ENCODE data around the gene SYT12. TPM values are rescaled to one million over a fixed set of nuclear protein-coding genes. Genes with fewer than 3 reads are reported as not detected.

Gene SYT12
- total RNA-seq, 1 experiment from 2014 or later = 4.3 TPM

DNA sequence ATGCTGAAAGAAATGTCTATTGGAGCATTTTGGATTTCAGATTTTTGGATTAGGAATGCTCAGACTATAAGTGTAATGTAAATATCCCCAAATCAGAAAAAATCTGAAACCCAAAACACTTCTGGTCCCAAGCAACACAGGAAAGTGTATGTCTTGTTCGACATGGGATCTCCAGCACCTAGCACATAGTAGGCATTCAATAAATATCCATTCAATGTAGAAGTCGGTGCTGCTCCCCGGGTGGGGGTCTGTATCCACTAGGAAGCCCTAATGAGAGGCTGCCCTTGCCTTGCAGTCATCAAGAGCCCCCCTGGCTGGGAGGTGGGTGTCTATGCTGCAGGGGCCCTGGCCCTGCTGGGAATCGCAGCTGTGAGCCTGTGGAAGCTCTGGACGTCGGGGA lies 11.4 kb downstream of the SYT12 start:
- TF ChIP-seq, protein P1, sequence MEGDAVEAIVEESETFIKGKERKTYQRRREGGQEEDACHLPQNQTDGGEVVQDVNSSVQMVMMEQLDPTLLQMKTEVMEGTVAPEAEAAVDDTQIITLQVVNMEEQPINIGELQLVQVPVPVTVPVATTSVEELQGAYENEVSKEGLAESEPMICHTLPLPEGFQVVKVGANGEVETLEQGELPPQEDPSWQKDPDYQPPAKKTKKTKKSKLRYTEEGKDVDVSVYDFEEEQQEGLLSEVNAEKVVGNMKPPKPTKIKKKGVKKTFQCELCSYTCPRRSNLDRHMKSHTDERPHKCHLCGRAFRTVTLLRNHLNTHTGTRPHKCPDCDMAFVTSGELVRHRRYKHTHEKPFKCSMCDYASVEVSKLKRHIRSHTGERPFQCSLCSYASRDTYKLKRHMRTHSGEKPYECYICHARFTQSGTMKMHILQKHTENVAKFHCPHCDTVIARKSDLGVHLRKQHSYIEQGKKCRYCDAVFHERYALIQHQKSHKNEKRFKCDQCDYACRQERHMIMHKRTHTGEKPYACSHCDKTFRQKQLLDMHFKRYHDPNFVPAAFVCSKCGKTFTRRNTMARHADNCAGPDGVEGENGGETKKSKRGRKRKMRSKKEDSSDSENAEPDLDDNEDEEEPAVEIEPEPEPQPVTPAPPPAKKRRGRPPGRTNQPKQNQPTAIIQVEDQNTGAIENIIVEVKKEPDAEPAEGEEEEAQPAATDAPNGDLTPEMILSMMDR (IDR thresholded peaks at IDR 0.05 in 2 of 3, conservative IDR thresholded peaks at IDR 0.05 in 1 of 3; ENCODE audit: borderline replicate concordance in 1 of 3, insufficient read depth in 1 of 3, low read depth in 2 of 3, low read length in 2 of 3) = no peak
- TF ChIP-seq CEBPB (IDR thresholded peaks at IDR 0.05; ENCODE audit: low read depth) = no peak
- TF ChIP-seq, protein P2, sequence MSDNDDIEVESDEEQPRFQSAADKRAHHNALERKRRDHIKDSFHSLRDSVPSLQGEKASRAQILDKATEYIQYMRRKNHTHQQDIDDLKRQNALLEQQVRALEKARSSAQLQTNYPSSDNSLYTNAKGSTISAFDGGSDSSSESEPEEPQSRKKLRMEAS (IDR thresholded peaks at IDR 0.05) = no peak
- TF ChIP-seq, protein P3, sequence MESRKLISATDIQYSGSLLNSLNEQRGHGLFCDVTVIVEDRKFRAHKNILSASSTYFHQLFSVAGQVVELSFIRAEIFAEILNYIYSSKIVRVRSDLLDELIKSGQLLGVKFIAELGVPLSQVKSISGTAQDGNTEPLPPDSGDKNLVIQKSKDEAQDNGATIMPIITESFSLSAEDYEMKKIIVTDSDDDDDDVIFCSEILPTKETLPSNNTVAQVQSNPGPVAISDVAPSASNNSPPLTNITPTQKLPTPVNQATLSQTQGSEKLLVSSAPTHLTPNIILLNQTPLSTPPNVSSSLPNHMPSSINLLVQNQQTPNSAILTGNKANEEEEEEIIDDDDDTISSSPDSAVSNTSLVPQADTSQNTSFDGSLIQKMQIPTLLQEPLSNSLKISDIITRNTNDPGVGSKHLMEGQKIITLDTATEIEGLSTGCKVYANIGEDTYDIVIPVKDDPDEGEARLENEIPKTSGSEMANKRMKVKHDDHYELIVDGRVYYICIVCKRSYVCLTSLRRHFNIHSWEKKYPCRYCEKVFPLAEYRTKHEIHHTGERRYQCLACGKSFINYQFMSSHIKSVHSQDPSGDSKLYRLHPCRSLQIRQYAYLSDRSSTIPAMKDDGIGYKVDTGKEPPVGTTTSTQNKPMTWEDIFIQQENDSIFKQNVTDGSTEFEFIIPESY (IDR thresholded peaks at IDR 0.05; ENCODE audit: extremely low read depth, insufficient replicate concordance, low read length) = no peak
- TF ChIP-seq, protein P4, sequence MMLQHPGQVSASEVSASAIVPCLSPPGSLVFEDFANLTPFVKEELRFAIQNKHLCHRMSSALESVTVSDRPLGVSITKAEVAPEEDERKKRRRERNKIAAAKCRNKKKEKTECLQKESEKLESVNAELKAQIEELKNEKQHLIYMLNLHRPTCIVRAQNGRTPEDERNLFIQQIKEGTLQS (IDR thresholded peaks at IDR 0.05) = no peak
- ChIA-PET RAD21 (ENCODE audit: low non-redundant PET in 1 of 2, low total read pairs in 2 of 2, uncharacterized antibody in 2 of 2, unreplicated experiment in 2 of 2) (no interaction called here), POLR2A (no interaction called here), CTCF (no interaction called here)
- H3K9ac ChIP-seq (ENCODE audit: low read length) = no peak overlapping the region
- no peaks in the 10 kb centered on the region for H3K27me3 ChIP-seq (ENCODE audit: insufficient read depth, low read length)
- H3K4me3 ChIP-seq (replicated peaks in 1 of 2; ENCODE audit: low read depth in 1 of 2, low read length in 2 of 2) = no peak overlapping the region
- ATAC-seq (no peak), DNase-seq (ENCODE audit: low read depth, low spot score) (no peak)
- H3K9me3 ChIP-seq (ENCODE audit: control insufficient read depth in 1 of 2, insufficient read depth in 1 of 2, low read depth in 1 of 2, low read length in 2 of 2) = no peaks in the 10 kb centered on the region
- H3K27ac ChIP-seq (ENCODE audit: low read depth, low read length) = no peak overlapping the region
- intact Hi-C loops (cut with micrococcal nuclease) = no loop called here
- no peaks in the 10 kb centered on the region for H4K20me1 ChIP-seq (ENCODE audit: insufficient read depth)
- no peaks in the 10 kb centered on the region for H3K36me3 ChIP-seq (ENCODE audit: control insufficient read depth in 1 of 2, insufficient read depth in 2 of 2, low read length in 2 of 2)
- H2AFZ ChIP-seq (ENCODE audit: low read depth, low read length, poor library complexity, severe bottlenecking) = no peak overlapping the region
- H3K79me2 ChIP-seq (ENCODE audit: insufficient read depth, low read length) = no peaks in the 10 kb centered on the region
- BruUV-seq (replicated peaks) = no TSS peak
- no peaks in the 10 kb centered on the region for H3K9me2 ChIP-seq (ENCODE audit: insufficient read depth)
- H3K4me1 ChIP-seq (ENCODE audit: control insufficient read depth in 1 of 2, insufficient read depth in 2 of 2, low read length in 2 of 2) = peaks cover 28 to 32% of the 10 kb centered on the region in 2 experiments
- H3K4me2 ChIP-seq (ENCODE audit: low read length) = no peak overlapping the region
